Central memory CD4-positive, alpha-beta T cell (primary cell): Measurements from ENCODE around the gene STK24.

Source experiments
- DNase-seq: peaks from one replicate; pipeline ENCODE4 v3.0.0; 2022

STK24 gene

DNA sequence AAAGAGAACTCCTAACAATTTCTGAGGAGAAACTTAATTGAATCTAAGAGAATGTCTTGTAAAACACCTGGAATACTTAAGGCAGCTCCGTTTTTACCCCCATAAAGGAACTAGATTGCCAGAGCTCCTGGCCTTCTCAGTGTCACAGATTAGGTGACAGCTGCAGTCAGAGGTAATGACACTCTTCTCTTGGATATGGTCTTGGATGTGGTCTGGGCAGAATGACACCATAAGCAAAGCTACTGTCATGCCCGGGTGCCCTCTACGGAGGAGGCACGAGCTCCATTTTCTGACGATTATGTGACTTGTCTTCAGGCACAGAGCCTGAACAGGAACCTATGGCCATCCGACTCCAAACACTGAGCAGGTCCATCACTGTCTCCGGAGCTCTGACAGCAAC is 46.7 kb downstream of the STK24 start:
- no peak for DNase-seq

DNA sequence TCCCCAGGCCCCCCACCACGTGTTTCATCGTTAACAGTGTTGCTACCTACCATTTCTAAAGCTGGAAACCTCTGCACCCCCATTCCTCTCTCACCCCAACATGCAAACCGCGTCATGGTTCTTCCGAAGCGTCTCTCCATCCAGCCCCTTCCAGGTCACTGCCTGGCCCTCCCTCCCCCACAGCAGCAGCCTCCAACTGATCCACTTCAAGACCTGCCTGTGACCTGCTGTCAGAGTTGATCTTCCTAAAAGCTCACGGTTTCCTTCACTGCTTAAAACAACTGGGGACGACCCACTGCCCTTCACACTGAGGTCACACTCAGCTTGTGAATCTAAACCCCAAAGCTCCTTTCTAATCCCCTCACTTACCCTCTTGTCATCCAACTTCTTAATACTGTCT is 47.7 kb downstream of the STK24 start:
- no peak for DNase-seq

- no peak for DNase-seq
Measured at GRCh38 chr13:98528663-98529064, 48.2 kb downstream of the STK24 start.

DNA sequence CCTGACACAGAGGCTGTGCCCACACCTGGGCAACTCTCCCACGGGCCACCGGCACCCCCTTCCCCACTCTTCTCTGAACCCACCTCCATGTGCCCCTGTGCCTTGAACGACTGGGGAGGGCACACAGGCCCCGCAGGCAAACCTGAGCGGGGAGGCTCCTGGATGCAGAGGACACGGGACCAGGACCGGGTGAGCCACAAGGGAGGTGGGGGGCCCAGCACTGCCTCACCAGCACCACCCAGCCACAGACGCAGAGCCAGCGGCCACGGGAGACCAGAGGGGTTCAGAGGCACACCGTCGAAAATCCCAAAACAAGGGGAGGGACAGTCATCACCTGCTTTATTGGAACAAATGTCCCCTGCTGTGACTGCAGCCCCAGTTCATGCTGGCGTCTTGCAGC is 49.4 kb downstream of the STK24 start:
- DNase-seq: no peak

GRCh38 chr13:98526182-98526512 is 50.8 kb downstream of the STK24 start:
- DNase-seq: no peak

DNA sequence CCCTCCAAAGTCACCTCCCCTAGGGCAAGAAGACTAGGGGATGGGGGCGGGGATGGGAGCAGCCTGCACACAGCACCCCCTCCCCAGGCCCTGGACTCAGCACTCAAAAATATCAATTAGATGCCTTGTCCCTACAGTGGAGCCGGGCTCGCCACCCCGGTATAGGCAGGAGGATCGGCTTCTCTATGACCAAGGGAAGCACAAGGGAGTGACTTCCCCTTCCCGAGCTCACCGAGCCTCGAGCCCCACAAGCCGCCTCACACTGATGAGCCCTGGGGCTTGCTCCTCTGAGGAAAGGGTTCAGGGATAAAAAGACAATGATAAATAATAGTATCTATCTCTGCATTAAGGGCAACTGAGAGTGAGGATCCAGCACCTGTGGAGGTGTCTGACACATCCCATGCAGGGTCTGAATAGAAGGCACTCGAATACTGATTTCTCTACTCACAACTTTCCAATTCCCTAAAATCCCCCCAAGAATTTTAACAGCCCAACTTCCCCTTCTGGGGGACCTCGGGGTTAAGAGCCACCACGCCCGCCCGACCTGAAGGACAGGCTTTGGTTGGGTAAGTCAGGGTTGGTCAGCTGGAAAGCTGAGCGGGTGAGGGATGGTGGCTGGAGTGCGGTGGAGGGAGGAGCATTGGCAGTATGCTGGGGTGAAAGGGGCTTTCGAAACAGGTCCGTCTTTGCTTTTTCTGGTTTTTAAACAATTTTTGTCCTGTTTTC is 51.3 kb downstream of the STK24 start:
- no peak for DNase-seq

- no peak for DNase-seq
Measured at GRCh38 chr13:98524793-98525192, 52.1 kb downstream of the STK24 start.

GRCh38 chr13:98524391-98524790 is 52.5 kb downstream of the STK24 start:
- DNase-seq: peak; percentile 56

DNA sequence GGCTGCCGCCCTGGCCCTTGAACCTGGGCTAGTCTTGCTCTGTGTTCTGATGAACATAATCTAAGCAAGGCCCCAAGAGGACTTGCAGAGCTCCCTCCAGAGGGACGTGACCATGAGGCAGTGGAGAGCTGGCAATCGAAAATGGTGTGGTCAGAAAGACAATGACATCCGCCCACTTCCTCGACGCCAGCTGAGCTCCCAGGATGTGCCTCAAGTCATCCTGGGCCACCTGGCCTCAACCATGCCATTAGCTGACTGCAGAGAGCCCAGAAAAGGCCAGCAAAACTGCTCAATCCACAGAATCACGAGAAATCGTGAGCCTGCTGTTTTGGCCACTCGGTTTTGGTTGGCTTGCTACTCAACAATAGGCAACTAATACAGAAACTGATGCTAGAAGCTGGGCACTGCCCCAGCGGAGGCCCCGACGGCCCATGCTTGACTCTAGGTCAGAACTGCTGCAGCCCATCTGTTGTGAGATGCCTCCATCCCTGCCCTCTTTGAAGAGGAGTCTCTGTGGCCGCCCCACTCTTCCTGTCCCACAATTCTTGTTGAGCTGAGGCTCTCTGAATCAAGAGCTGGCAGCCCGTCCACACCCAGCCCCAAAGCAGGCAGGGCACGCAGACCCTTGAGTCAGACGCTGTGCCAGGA is 53.3 kb downstream of the STK24 start:
- DNase-seq: no peak

GRCh38 chr13:98522371-98522770 is 54.5 kb downstream of the STK24 start:
- no peak for DNase-seq

- DNase-seq: no peak
Measured at GRCh38 chr13:98521461-98522247, 55.3 kb downstream of the STK24 start.

GRCh38 chr13:98520674-98521449 is 56.0 kb downstream of the STK24 start:
- no peak for DNase-seq

GRCh38 chr13:98519976-98520375 is 56.9 kb downstream of the STK24 start:
- DNase-seq: no peak

DNA sequence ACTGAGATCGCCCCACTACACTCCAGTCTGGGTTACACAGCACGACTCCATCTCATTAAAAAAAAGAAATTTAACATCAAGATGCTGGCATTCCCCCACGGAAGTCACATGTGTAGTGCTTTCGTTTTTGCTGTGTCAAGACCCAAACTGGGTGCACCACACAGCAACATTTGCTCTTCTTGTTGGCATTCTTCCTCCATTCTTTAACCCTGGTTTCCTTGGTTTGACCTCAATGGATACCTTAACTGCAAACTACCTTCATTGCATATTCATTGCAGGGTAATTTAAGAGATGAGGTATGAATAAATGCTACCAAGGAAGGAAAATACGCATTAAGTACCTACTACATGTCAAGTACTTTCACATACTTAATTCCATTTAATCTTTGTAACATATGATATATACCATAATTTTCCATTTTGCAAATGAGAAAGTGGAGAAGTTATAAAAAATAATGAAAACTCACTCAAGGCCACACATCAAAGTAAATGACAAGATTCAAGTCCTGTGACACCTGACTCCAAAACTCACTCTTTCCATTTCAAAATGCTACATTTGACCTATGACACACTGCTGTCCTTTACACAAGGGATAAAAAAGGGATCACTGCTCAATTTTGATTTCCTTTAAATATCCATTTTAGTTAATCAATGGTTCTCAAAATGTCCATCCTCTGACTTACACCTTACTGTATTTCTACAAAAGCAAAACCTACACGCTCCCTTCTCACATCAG is 59.2 kb downstream of the STK24 start:
- peak; percentile 72 for DNase-seq

GRCh38 chr13:98515818-98516465 is 61.0 kb downstream of the STK24 start:
- DNase-seq: no peak

- no peak for DNase-seq
Measured at GRCh38 chr13:98514288-98514687, 62.6 kb downstream of the STK24 start.

DNA sequence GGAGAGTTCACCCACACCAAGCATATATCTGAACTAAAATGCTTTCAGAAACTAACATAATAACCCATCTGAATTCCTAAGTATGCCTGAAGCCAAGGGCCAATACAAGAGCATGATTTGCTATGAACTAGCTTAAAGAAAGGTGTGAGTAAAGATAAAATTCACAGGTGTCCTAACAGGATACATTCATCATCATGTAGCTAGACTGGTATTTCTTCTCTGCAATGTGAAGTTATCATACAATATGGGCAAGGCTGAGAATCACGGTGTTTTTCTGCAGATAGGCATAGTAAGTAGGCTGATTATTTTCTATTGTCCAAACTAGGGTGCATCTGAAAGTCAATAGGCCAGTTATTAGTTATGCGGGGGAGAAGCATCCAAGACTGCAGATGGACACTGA is 63.1 kb downstream of the STK24 start:
- DNase-seq: no peak

DNA sequence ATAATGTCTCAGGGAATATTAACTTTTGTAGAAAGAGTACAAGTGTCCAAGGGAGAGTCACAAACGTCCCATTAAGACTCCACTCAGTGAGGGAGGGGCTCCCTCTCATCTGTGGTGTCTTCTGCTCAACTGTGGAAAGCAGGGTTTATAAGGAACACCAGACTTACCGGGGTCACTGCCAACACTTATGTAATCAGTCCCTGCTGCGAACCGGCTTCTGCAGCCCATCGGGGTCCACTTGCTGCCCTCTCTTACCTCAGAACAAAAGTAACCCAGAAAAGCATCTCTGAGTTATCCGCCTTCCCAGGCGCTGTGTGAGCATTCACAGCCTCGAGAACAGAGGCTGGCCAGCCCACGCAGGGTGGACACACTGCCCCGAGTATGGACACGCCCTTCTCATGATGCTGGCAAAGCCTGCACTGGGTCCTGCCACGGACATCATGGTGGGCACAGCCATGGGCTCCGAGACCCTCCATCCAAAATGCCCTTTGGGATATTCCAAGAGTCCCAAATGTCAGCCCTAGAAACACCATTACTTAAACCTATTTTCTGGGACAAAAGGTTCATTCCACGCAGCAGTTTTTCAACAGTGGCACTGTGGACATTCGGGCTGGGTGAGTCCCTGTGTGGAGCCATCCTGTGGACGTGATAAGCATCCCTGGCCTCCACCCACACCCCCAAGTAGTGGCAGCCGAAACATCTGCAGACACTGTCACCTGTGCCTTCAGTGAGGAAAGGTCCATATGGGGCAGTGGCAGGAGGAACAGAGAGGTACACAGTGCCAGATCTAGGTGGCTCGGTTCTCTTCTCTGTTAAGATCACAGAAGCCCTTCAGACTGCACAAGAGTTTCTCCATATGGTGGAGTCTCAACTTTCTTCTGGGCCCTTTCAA is 63.9 kb downstream of the STK24 start:
- DNase-seq: no peak

DNA sequence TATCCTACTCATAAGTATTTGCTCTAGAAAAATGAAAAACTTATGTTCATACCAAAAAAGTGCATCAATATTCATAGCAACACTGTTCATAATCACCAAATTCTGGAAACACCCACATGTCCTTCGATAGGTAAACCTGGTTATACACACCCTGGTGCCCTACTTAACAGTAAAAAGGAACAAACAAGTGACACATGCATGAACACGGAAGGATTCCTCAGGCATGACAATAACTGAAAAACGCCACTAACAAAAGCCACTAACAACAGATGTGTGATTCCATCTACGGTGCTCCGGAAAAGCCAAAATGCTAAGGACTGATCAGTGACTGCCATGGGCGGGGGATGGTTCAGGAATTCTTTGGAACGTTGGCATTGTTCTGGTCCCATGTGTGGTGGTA is 65.5 kb downstream of the STK24 start:
- DNase-seq: peak; percentile 44

- DNase-seq: no peak
Measured at GRCh38 chr13:98510156-98510509, 66.8 kb downstream of the STK24 start.
